Prostate gland (tissue), 2 donors: Measurements from ENCODE around the gene THAP7.

Experiments
- POLR2A ChIP-seq: fragments of 450-650 bp; IDR thresholded peaks from one replicate; pipeline ENCODE4 v1.6.1; 2016; ENCODE audit warnings: antibody characterized with exemption, mild to moderate bottlenecking
- TF ChIP-seq, protein P1 (sequence below), 4 experiments: fragments of 200-600 bp in 2 of 4; fragments of 450-650 bp in 2 of 4; sonication (generic) in 2 of 4; IDR thresholded peaks; 1 replicate in 3 of 4; 2 replicates in 1 of 4; pipeline ENCODE4 v1.5.1; 2016 to 2019; ENCODE audit warnings: antibody characterized with exemption in 4 of 4, mild to moderate bottlenecking in 2 of 4, moderate library complexity in 2 of 4

DNA sequence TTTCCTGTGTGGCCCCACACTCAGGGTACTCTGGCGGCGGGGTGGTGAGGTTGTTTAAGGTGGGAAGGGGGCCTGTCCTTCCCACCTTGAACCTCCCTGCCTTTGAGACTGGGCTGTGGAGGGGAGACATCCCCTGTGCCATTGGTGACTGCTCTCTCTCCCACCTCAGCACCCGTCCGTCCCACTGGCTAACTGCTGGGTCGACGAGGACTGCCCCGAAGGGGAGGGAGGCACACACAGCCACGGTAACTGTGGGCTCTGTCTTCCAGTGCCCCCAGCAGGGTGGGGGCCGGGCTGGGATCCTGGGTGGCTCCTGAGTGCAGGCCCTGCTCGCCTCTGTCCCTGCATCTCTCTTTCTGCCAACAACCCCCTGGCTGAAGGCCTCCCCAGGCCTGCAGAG lies 20.6 kb upstream of the THAP7 start:
- no peak for TF ChIP-seq POLR2A
- TF ChIP-seq, protein P1, sequence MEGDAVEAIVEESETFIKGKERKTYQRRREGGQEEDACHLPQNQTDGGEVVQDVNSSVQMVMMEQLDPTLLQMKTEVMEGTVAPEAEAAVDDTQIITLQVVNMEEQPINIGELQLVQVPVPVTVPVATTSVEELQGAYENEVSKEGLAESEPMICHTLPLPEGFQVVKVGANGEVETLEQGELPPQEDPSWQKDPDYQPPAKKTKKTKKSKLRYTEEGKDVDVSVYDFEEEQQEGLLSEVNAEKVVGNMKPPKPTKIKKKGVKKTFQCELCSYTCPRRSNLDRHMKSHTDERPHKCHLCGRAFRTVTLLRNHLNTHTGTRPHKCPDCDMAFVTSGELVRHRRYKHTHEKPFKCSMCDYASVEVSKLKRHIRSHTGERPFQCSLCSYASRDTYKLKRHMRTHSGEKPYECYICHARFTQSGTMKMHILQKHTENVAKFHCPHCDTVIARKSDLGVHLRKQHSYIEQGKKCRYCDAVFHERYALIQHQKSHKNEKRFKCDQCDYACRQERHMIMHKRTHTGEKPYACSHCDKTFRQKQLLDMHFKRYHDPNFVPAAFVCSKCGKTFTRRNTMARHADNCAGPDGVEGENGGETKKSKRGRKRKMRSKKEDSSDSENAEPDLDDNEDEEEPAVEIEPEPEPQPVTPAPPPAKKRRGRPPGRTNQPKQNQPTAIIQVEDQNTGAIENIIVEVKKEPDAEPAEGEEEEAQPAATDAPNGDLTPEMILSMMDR (IDR thresholded peaks at IDR 0.05) = no peak
